Calu3 (cell line): Measurements from ENCODE around the gene L3MBTL1. TPM values are rescaled to one million over a fixed set of nuclear protein-coding genes. Genes with fewer than 3 reads are reported as not detected.

ENCODE experiments used
- BruUV-seq: library from RNA; stranded (reverse); fragments of 400-500 nt; replicated peaks from 2 replicates; lab custom pipeline; 2021; lab: Mats Ljungman, UMichigan
- CTCF ChIA-PET: fragments of 300-600 bp; sonication (Branson Sonifier 250); formaldehyde crosslinking; loops from one replicate; lab custom pipeline; 2022; ENCODE audit warnings: antibody characterized with exemption; lab: Charles Lee
- DNase-seq: peaks from one replicate; pipeline ENCODE4 v3.0.0; 2022
- H3K27ac Mint-ChIP-seq: one replicate; pipeline ENCODE4 v1.8.0; 2022; ENCODE audit warnings: mixed read lengths; ENCODE audit not compliant: unreplicated experiment
- H3K27me3 Mint-ChIP-seq: one replicate; pipeline ENCODE4 v1.8.0; 2022; ENCODE audit warnings: mixed read lengths; ENCODE audit not compliant: unreplicated experiment
- H3K36me3 Mint-ChIP-seq: one replicate; pipeline ENCODE4 v1.8.0; 2022; ENCODE audit warnings: mild to moderate bottlenecking, moderate library complexity, mixed read lengths; ENCODE audit not compliant: insufficient read depth, unreplicated experiment
- H3K4me1 Mint-ChIP-seq: one replicate; pipeline ENCODE4 v1.8.0; 2022; ENCODE audit warnings: mild to moderate bottlenecking, low read depth, mixed read lengths; ENCODE audit not compliant: unreplicated experiment
- H3K4me3 Mint-ChIP-seq: one replicate; pipeline ENCODE4 v1.8.0; 2022; ENCODE audit warnings: mild to moderate bottlenecking, low read depth, moderate library complexity, mixed read lengths; ENCODE audit not compliant: unreplicated experiment
- H3K9me3 Mint-ChIP-seq: one replicate; pipeline ENCODE4 v1.8.0; 2022; ENCODE audit warnings: low read depth, mixed read lengths; ENCODE audit not compliant: unreplicated experiment
- intact Hi-C: fragments of 100-400 bp; cut with micrococcal nuclease; formaldehyde crosslinking; loops from one replicate; pipeline ENCODE4 v1.10.0; 2022; ENCODE audit not compliant: unreplicated experiment
- total RNA-seq: library from RNA; stranded (reverse); gene quantifications from 2 replicates; pipeline ENCODE4 v1.2.3, GENCODE V29; 2022
- TF ChIP-seq, protein P1 (sequence below): fragments of 200-600 bp; IDR thresholded peaks from one replicate; pipeline ENCODE4 v1.8.0; 2022; ENCODE audit warnings: antibody characterized with exemption; ENCODE audit not compliant: unreplicated experiment

Gene L3MBTL1
- total RNA-seq, 1 experiment from 2014 or later = 42.3 TPM

DNA sequence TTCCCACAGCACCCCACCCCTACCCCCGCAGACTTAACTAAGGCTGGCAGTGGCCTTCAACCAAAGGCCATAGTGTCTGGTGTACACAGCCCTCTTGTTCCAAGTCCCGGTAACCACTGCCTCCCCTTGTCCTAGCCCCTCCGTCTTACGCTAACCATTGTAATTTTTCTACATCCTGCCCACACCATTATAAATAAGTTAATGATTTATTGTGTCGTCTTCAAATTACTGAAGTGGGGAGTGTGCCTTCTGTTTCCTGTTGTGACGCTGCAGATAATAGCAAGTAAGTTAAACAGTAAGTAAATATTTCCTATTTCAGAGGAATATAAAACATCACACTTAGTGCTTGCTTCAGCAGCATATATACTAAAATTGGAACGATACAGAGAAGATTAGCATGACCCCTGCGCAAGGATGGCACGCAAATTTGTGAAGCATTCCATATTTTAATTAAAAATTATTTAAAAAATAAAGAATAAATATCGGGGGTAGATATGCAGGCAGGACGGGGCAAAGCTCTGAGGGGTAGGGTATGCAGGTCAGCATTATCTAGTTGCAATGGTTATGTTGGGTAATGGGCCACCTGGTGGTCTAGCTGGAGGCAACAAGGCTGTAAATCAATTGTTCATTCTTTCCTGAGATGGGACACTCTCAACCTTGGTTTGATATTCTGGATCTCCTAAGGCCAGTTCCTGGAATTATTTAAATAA lies 34.7 kb upstream of the L3MBTL1 start:
- peaks cover 7% of the 10 kb centered on the region for H3K4me1 Mint-ChIP-seq
- TF ChIP-seq, protein P1, sequence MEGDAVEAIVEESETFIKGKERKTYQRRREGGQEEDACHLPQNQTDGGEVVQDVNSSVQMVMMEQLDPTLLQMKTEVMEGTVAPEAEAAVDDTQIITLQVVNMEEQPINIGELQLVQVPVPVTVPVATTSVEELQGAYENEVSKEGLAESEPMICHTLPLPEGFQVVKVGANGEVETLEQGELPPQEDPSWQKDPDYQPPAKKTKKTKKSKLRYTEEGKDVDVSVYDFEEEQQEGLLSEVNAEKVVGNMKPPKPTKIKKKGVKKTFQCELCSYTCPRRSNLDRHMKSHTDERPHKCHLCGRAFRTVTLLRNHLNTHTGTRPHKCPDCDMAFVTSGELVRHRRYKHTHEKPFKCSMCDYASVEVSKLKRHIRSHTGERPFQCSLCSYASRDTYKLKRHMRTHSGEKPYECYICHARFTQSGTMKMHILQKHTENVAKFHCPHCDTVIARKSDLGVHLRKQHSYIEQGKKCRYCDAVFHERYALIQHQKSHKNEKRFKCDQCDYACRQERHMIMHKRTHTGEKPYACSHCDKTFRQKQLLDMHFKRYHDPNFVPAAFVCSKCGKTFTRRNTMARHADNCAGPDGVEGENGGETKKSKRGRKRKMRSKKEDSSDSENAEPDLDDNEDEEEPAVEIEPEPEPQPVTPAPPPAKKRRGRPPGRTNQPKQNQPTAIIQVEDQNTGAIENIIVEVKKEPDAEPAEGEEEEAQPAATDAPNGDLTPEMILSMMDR = no peak
- H3K9me3 Mint-ChIP-seq = no peaks in the 10 kb centered on the region
- H3K36me3 Mint-ChIP-seq = peaks cover 22% of the 10 kb centered on the region
- H3K27ac Mint-ChIP-seq = no peak overlapping the region
- no peak overlapping the region for H3K4me3 Mint-ChIP-seq
- BruUV-seq = no TSS peak
- CTCF ChIA-PET = interaction anchor here (0.7 kb wide), 1 partner anchor 748 kb away, joined by 6 read pairs; no protein-coding TSS in a partner anchor
- no peaks in the 10 kb centered on the region for H3K27me3 Mint-ChIP-seq
- DNase-seq = no peak
- intact Hi-C loops = no loop called here

DNA sequence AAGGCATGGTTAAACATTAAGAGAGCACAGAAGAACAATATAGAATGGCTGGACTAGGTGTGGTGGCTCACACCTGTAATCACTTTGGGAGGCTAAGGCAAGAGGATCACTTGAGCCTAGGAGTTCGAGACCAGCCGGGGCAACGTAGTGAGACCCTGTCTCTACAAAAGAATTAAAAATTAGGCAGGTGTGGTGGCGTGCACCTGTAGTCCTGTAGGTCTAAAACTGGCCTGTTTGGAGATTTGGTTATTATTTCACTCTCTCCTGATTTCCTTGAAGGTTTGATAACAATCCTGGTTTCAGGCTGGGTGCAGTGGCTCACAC lies 34.2 kb upstream of the L3MBTL1 start:
- DNase-seq = no peak
- intact Hi-C loops = no loop called here
- Mint-ChIP-seq H3K4me1 (peaks cover 7% of the 10 kb centered on the region), H3K4me3 (no peak overlapping the region), H3K36me3 (peaks cover 22% of the 10 kb centered on the region), H3K9me3 (no peaks in the 10 kb centered on the region), H3K27ac (no peak overlapping the region), H3K27me3 (no peaks in the 10 kb centered on the region)
- CTCF ChIA-PET = interaction anchor here (0.7 kb wide), 1 partner anchor 747 kb away, joined by 6 read pairs; no protein-coding TSS in a partner anchor
- no TSS peak for BruUV-seq
- TF ChIP-seq, protein P1 = no peak

DNA sequence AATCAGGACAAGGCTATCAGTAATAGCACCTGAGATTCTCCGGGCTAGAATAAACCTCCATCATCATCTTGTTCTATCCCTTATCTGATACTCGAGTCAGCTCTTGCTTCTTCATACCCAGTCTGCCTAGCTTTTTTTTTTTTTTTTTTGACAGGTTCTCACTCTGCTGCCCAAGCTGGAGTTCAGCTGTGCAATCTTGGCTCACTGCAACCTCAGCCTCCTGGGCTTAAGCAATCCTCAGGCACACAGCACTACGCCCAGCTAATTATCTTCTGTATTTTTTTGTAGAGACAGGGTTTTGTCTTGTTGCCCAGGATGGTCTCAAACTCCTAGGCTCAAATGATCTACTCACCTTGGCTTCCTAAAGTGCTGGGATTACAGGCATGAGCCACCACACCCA lies 30.3 kb upstream of the L3MBTL1 start:
- Mint-ChIP-seq H3K4me3 (no peak overlapping the region), H3K4me1 (no peaks in the 10 kb centered on the region), H3K27ac (no peak overlapping the region), H3K36me3 (peaks cover under 1% of the 10 kb centered on the region), H3K9me3 (no peaks in the 10 kb centered on the region), H3K27me3 (peaks cover 9% of the 10 kb centered on the region)
- intact Hi-C loops = no loop called here
- CTCF ChIA-PET = no interaction called here
- TF ChIP-seq, protein P1 = no peak
- DNase-seq = no peak
- BruUV-seq = no TSS peak

DNA sequence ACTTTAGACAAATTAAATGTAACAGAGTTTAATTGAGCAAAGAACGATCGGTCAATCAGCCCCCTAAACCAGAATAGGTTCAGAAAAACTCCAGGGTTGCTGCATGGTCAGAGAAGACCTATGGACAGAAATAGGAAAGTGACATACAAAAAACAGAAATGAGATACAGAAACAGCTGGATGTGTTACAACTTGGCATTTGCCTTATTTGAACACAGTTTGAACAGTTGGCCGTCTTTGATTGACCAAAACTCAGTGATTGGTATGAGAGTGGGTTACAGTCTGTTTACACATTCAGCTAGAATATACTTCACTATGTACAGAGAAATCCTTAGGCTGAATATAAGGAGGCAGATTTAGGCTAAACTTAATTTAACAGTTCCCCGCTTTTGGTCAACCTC lies 29.9 kb upstream of the L3MBTL1 start:
- no peaks in the 10 kb centered on the region for H3K4me1 Mint-ChIP-seq
- CTCF ChIA-PET = no interaction called here
- no peak overlapping the region for H3K4me3 Mint-ChIP-seq
- intact Hi-C loops = no loop called here
- DNase-seq = no peak
- H3K27me3 Mint-ChIP-seq = peaks cover 9% of the 10 kb centered on the region
- TF ChIP-seq, protein P1 = no peak
- no TSS peak for BruUV-seq
- no peaks in the 10 kb centered on the region for H3K9me3 Mint-ChIP-seq
- H3K36me3 Mint-ChIP-seq = no peaks in the 10 kb centered on the region
- H3K27ac Mint-ChIP-seq = no peak overlapping the region
